HUDEP-2 (cell line): ENCODE data around the gene OR5M8.

Source experiments
- DNase-seq, 76 experiments: peaks; one replicate each; lab custom pipeline; 2025; ENCODE audit not compliant: unreplicated experiment in 76 of 76; lab: John Stamatoyannopoulos, UW

The OR5M8 gene

GRCh38 chr11:56491270-56491669 is at the start of gene OR5M8:
Gene OR5M8 (minus strand): TSS chr11:56491370. CDS start chr11:56491370, 0 bp downstream.
- no peak for DNase-seq

GRCh38 chr11:56533054-56533740 is 42.0 kb upstream of the OR5M8 start:
- DNase-seq, result no peak

GRCh38 chr11:56531856-56532255 is 40.7 kb upstream of the OR5M8 start:
- DNase-seq, result no peak

GRCh38 chr11:56522008-56522407 is 30.8 kb upstream of the OR5M8 start:
- DNase-seq, result no peak

GRCh38 chr11:56513280-56513679 is 22.1 kb upstream of the OR5M8 start:
- DNase-seq, result no peak

- DNase-seq, result no peak
Measured at GRCh38 chr11:56509439-56509838, 18.3 kb upstream of the OR5M8 start.

GRCh38 chr11:56497010-56497409 is 5.8 kb upstream of the OR5M8 start:
- no peak for DNase-seq

- DNase-seq, result no peak
Measured at GRCh38 chr11:56495117-56495516, 3.9 kb upstream of the OR5M8 start.

GRCh38 chr11:56486801-56487200 is 4.4 kb downstream of the OR5M8 start:
- DNase-seq, result peak in 1 of 76 experiments; percentile 0

GRCh38 chr11:56474729-56475235 is 16.4 kb downstream of the OR5M8 start:
- no peak for DNase-seq

- DNase-seq, result no peak
Measured at GRCh38 chr11:56473252-56473651, 17.9 kb downstream of the OR5M8 start, which contains the start of gene OR5M3. Gene OR5M3 (minus strand): TSS chr11:56473352. CDS start chr11:56470497, 2,855 bp downstream.

GRCh38 chr11:56457076-56457475 is 34.1 kb downstream of the OR5M8 start:
- no peak for DNase-seq

GRCh38 chr11:56453521-56453920 is 37.6 kb downstream of the OR5M8 start:
- no peak for DNase-seq
